RWPE1 (cell line): ENCODE results near the gene MCUR1.
"Not testable (repeated sequence)": the region's sequence is repeated elsewhere in the genome, so short reads cannot be mapped to it uniquely, and the experiment has no call there.

ENCODE experiments used
- CTCF ChIA-PET: fragments of 350-600 bp; sonication (Branson Sonifier 250); formaldehyde crosslinking; extraction: SDS; loops from one replicate; lab custom pipeline; 2021; lab: Yijun Ruan, JAX
- POLR2A ChIA-PET: fragments of 400-600 bp; formaldehyde crosslinking; extraction: SDS; loops from one replicate; lab custom pipeline; 2020; ENCODE audit warnings: antibody characterized with exemption; ENCODE audit not compliant: low non-redundant PET; lab: Yijun Ruan, JAX
- DNase-seq: peaks from one replicate; pipeline ENCODE4 v3.0.0; 2012; ENCODE audit warnings: low spot score
- H3K27ac ChIP-seq: fragments of 450-650 bp; 2 replicates; pipeline ENCODE4 v1.5.1; 2017
- CTCF ChIP-seq: fragments of 450-650 bp; conservative IDR thresholded peaks from 2 replicates; pipeline ENCODE4 v1.5.1; 2017; ENCODE audit warnings: low read depth, mild to moderate bottlenecking

Gene MCUR1

DNA sequence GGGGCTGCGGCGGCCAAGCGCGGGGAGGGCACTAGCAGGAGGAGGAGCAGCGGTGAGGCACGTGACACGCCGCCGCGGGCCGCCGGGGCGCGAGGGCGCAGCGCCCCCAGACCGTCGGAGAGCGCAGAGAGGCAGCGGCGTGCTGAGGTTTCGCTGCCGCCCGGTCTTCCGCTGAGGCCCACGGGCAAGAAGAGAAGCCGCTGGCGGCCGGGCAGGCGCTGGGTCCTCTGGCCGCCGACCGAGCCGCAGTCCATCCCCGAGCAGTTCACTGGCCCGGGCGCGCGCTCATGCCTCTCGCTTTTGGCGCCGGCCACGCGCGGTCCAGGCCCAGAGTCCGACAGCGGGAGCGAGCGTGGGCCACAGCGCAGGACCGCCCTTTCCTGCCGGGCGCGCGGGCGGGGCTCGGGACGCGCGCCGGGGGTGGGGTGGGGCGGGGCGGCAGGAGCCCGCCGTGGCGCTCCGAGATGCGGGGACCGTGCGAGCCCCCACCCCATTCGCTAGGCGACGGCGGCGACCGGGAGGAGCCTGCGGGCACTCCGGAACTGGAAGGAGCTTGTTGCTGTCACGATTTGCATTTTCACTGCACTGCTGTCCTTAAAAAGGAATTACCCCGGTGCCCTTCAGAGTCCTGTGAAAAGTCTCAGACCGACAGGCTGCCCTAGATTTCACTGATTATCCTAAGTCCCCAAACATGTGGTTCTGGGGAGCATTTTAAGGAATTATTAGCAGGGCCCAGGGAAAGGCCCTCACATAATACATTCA lies at the start of gene MCUR1:
Gene MCUR1, minus strand, starts transcription at position 382 of the 762 bp plus-strand sequence. Its CDS starts 128 bp downstream, at position 254.
- TF ChIP-seq CTCF, result peak; percentile 30
- DNase-seq, result peak; percentile 83
- H3K27ac ChIP-seq, result peak within 1 kb of the TSS; percentile 95
- ChIA-PET POLR2A (no interaction called here), CTCF (interaction anchor here (0.6 to 1.9 kb wide), 5 partner anchors 9 to 59 kb away, joined by 3 to 6 read pairs (median 4); no protein-coding TSS in a partner anchor)

DNA sequence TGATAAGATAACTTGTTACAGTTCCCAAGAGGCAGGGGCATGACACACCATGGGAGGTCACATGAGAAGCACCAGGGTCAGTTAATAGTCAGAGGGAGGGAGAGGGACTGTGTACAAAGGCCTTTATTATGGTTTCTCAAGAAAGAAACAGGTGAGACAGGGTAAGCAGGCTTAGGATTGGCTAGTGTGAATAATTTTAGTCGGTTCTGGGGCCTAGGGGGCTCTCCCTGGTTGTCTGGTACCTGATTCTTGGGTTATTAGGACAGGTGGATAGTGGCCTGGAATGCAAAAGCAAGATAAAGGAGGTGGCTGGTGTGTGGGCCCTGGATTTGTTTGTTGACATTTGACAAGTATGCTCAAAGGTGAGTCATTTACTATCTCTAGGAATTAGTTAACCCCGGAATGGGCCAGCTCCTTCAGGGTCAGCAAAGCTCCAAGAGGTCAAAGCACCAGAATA lies 49.4 kb upstream of the MCUR1 start:
- ChIA-PET CTCF (no interaction called here), POLR2A (no interaction called here)
- no peak overlapping the region for H3K27ac ChIP-seq
- DNase-seq, result no peak
- TF ChIP-seq CTCF, result no peak

DNA sequence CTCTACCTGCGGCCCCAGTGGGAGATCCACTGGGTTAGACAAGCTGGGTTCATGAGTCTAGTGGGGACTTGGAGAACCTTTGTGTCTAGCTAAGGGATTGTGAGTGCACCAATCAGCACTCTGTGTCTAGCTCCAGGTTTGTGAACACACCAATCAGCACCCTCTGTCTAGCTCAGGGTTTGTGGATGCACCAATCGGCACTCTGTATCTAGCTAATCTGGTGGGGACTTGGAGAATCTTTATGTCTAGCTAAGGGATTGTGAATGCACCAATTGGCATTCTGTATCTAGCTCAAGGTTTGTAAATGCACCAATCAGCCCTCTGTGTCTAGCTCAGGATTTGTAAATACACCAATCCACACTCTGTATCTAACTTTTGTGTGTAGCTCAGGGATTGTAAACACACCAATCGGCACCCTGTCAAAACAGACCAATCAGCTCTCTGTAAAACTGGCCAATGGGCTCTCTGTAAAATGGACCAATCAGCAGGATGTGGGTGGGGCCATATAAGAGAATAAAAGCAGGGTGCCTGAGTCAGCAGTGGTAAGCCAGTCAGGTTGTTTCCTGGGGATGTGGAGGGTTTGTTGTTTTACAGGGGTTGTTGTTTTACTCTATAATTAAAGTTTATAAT lies 46.3 kb upstream of the MCUR1 start:
- not testable (repeated sequence) for DNase-seq
- CTCF ChIA-PET, result interaction anchor here (0.7 to 1.1 kb wide), 2 partner anchors 9 to 246 kb away, joined by 3 to 5 read pairs; no protein-coding TSS in a partner anchor

DNA sequence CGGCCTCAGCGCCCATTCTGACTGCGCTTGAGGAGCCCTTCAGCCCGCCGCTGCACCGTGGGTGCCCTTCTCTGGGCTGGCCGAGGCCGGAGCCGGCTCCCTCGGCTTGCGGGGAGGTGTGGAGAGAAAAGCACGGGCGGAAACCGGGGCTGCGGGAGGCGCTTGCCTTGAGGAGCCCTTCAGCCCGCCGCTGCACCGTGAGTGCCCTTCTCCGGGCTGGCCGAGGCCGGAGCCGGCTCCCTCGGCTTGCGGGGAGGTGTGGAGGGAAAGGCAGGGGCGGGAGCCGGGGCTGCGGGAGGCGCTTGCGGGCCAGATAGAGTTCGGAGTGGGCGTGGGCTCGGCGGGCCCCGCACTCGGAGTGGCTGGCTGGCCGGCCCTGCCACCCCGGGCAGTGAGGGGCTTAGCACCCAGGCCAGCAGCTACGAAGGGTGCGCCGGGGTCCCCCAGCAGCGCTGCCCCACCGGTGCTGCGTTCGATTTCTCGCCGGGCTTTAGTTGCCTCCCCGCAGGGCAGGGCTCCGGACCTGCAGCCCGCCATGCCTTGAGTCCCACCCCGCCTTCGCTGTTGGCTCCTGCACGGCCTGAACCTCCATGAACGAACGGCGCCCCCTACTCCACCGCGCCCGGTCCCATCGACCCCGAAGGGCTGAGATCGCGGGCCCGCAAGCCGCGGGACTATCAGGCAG lies 45.7 kb upstream of the MCUR1 start:
- H3K27ac ChIP-seq, result no peak overlapping the region
- no peak for DNase-seq
- ChIA-PET POLR2A (no interaction called here), CTCF (interaction anchor here (0.6 to 1.1 kb wide), 5 partner anchors 10 to 245 kb away, joined by 3 to 9 read pairs (median 4); no protein-coding TSS in a partner anchor)
- TF ChIP-seq CTCF, result no peak

More for the DNA sequence above, 46.3 kb upstream of the MCUR1 start:
- POLR2A ChIA-PET, H3K27ac ChIP-seq: not testable (repeated sequence)

- CTCF ChIA-PET, result interaction anchor here (0.6 kb wide), 1 partner anchor 192 kb away, joined by 4 read pairs; no protein-coding TSS in a partner anchor
- H3K27ac ChIP-seq, result no peak overlapping the region
- no peak for TF ChIP-seq CTCF
- DNase-seq, result no peak
- POLR2A ChIA-PET, result no interaction called here
Measured at GRCh38 chr6:13854716-13855250, 40.4 kb upstream of the MCUR1 start.

DNA sequence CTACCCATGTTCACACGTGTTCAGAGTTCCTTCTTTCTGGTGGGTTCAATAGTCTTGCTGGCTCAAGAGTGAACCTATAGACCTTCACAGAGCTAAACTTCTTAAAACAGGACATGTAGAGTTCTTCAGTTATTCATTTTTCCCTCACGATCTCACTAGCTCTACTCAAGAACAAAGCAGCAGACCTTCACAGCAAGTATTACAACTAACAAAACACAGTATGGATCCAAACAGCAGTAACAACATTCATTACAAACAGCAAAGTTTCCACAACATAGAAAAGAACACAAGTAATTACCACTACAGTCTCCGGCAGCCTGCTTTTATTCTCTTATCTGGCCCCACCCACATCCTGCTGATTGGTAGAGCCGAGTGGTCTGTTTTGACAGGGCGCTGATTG lies 39.5 kb upstream of the MCUR1 start:
- POLR2A ChIA-PET, result no interaction called here
- TF ChIP-seq CTCF, result no peak
- CTCF ChIA-PET, result interaction anchor here (1.7 kb wide), 1 partner anchor 20 kb away, joined by 10 read pairs; no protein-coding TSS in a partner anchor
- H3K27ac ChIP-seq, result no peak overlapping the region
- DNase-seq, result no peak
